Natural killer cell treated with Interleukin-12 subunit alpha and Interleukin-12 subunit beta and Interleukin-15 and Interleukin-18, amount 100 ng/mL, for 72 hours (primary cell): Measurements from ENCODE around the gene STEAP3. TPM values are rescaled to one million over a fixed set of nuclear protein-coding genes. Genes with fewer than 3 reads are reported as not detected.

Experiments
- ATAC-seq, 2 donors: fragments of 150-1000 bp; cut with Tn5 transposase in 1 of 2; sonication (Bioruptor Pico), chemical (Tn5 transposase) in 1 of 2; 2 replicates each; pipeline ENCODE4 v1.10.0; 2021
- DNase-seq: peaks from one replicate; pipeline ENCODE4 v3.0.0; 2022; ENCODE audit warnings: low spot score
- H3K27ac Mint-ChIP-seq, 2 donors: 1 replicate in 1 of 2; 2 replicates in 1 of 2; pipeline ENCODE4 v1.8.0; 2022; ENCODE audit warnings: mixed read lengths in 2 of 2, mild to moderate bottlenecking in 1 of 2, moderate library complexity in 1 of 2
- H3K27me3 Mint-ChIP-seq, 2 donors: 1 replicate in 1 of 2; 2 replicates in 1 of 2; pipeline ENCODE4 v1.8.0; 2022; ENCODE audit warnings: mixed read lengths in 2 of 2
- H3K36me3 Mint-ChIP-seq: one replicate; pipeline ENCODE4 v1.8.0; 2022; ENCODE audit warnings: mixed read lengths
- H3K4me1 Mint-ChIP-seq, 2 donors: 1 replicate in 1 of 2; 2 replicates in 1 of 2; pipeline ENCODE4 v1.8.0; 2022; ENCODE audit warnings: low read depth in 2 of 2, mixed read lengths in 2 of 2, mild to moderate bottlenecking in 1 of 2
- H3K4me3 Mint-ChIP-seq: one replicate; pipeline ENCODE4 v1.8.0; 2022; ENCODE audit warnings: mixed read lengths
- H3K9me3 Mint-ChIP-seq: 2 replicates; pipeline ENCODE4 v1.8.0; 2022; ENCODE audit warnings: mixed read lengths
- total RNA-seq, 2 donors: library from RNA; stranded (reverse); gene quantifications; one replicate each; pipeline ENCODE4 v1.2.3, GENCODE V29; 2022

STEAP3 gene
- total RNA-seq, 2 donors from 2014 or later, result 1.3 to 2.3 TPM

- ATAC-seq (no peak), DNase-seq (no peak)
- Mint-ChIP-seq H3K9me3 (no peaks in the 10 kb centered on the region), H3K27ac (no peak overlapping the region), H3K4me3 (no peak overlapping the region), H3K27me3 (no peaks in the 10 kb centered on the region), H3K4me1 (no peaks in the 10 kb centered on the region), H3K36me3 (no peaks in the 10 kb centered on the region)
Measured at GRCh38 chr2:119304847-119305246, 81.2 kb downstream of the STEAP3 start.

DNA sequence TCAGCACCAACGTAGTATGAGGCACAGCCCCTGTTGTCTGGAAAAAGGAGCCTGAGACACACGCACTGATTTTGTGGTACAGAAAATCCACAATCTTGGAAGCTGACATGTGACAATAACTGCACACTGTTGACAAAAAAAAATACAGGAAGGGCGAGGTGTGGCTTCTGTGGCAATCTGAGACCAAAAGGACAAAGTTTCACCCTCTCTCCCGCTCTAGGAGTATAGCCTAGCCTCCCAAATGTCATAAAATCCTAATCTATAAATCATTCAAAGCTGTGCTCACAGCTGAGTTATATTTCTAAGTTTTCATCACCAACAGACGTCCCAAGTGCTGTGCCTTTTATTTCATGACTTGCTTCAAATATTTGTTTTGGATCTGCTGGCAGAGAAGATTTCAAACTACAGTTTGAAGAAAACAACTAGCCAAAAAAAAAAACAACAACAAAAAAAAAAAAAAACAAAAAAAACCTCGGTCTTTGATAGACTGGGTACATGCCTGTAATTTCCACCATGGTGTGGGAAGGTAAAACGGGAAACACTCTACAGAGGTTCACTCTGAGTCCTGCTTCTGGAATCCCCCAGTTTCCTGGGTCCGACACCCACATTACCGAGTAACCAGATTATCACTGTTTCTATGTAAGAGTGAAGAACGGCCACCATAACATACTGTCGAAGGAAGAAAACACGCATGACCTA is 82.0 kb downstream of the STEAP3 start:
- no peaks in the 10 kb centered on the region for H3K9me3 Mint-ChIP-seq
- H3K27ac Mint-ChIP-seq, result no peak overlapping the region
- DNase-seq (no peak), ATAC-seq (no peak)
- no peak overlapping the region for H3K4me3 Mint-ChIP-seq
- no peaks in the 10 kb centered on the region for H3K4me1 Mint-ChIP-seq
- no peaks in the 10 kb centered on the region for H3K36me3 Mint-ChIP-seq
- H3K27me3 Mint-ChIP-seq, result no peaks in the 10 kb centered on the region

DNA sequence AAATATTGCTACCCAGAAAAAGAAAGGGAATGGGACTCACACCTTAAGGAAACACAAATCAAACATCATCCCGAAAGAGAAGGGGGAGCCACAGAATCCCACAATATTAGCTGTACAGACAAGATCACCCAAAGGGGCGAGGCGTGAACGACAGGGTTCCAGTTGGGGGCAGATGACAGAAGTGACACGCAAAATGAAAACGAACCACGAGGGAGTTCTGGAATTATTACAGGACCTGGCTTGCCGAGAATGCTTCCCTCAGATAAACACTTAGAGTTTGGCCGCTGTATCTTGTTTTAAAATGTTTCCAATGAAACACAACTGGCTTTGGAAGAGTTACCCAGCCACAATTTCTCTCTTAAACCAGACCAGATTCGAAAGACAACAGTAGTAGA is 82.6 kb downstream of the STEAP3 start:
- Mint-ChIP-seq H3K4me3 (no peak overlapping the region), H3K9me3 (no peaks in the 10 kb centered on the region), H3K27me3 (no peaks in the 10 kb centered on the region)

GRCh38 chr2:119307419-119308140 is 83.9 kb downstream of the STEAP3 start:
- Mint-ChIP-seq H3K9me3 (no peaks in the 10 kb centered on the region), H3K4me1 (peaks cover 0 to 5% of the 10 kb centered on the region in 2 donors), H3K36me3 (no peaks in the 10 kb centered on the region), H3K27ac (no peak overlapping the region), H3K4me3 (no peak overlapping the region), H3K27me3 (no peaks in the 10 kb centered on the region)
- DNase-seq, result no peak
- ATAC-seq, result no peak

More for the DNA sequence above, 82.6 kb downstream of the STEAP3 start:
- no peak overlapping the region for H3K27ac Mint-ChIP-seq
- H3K36me3 Mint-ChIP-seq, result no peaks in the 10 kb centered on the region
- ATAC-seq, result no peak
- peaks cover 0 to 4% of the 10 kb centered on the region in 2 donors for H3K4me1 Mint-ChIP-seq
- no peak for DNase-seq

DNA sequence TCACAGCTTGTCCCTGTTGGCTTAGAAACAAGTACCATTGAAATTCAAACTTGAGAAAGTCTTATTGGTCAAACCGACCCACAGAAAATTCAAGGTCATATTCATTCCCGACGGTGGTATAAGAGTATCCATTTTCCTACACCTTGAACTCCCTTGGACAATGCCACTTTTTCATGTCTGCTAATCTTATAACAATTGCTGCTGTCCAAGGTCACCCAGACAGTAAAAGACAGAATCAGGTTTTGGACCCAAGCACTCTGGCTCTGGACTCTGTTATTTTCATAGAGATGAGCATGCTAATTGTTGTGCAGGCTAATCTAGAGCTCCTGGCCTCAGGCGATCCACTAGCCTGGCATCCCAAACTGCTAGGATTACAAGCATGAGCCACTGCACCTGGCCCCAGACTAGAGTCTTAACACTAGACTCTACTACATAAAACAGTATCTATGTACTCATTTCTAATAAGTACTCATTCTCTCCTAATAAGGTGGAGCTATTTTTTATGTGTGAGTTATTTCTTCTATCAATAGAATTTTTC is 85.2 kb downstream of the STEAP3 start:
- no peak overlapping the region for H3K4me3 Mint-ChIP-seq

DNA sequence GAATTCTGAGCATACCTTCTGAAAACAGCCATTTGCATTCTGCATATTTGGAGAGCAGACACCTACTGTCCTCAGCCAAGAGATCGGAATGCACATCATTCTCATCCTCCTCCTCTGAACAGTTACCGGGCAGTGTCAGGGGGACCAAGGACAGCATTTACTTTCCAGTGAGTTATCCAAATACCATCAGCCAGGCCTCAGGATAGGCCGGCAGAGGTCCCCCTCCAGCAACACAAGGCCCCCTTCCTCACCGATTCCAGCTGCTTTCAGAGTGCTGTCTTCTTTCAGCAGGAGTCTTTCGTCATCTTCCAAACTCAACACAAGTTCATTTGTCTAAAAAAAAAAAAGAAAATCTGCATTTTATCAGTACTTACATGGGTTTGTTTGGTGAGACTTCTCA is 87.7 kb downstream of the STEAP3 start:
- Mint-ChIP-seq H3K27ac (no peak overlapping the region), H3K27me3 (no peaks in the 10 kb centered on the region), H3K4me1 (peaks cover 0 to 5% of the 10 kb centered on the region in 2 donors), H3K4me3 (no peak overlapping the region), H3K36me3 (no peaks in the 10 kb centered on the region), H3K9me3 (no peaks in the 10 kb centered on the region)
- ATAC-seq (no peak), DNase-seq (no peak)

More for the DNA sequence above, 85.2 kb downstream of the STEAP3 start:
- Mint-ChIP-seq H3K27ac (no peak overlapping the region), H3K4me1 (peaks cover 0 to 5% of the 10 kb centered on the region in 2 donors), H3K27me3 (no peaks in the 10 kb centered on the region), H3K36me3 (no peaks in the 10 kb centered on the region), H3K9me3 (no peaks in the 10 kb centered on the region)
- DNase-seq, result no peak
- ATAC-seq, result no peak

GRCh38 chr2:119311831-119312230 is 88.2 kb downstream of the STEAP3 start:
- Mint-ChIP-seq H3K27me3 (no peaks in the 10 kb centered on the region), H3K4me1 (peaks cover 0 to 5% of the 10 kb centered on the region in 2 donors), H3K27ac (no peak overlapping the region), H3K36me3 (no peaks in the 10 kb centered on the region), H3K9me3 (no peaks in the 10 kb centered on the region), H3K4me3 (no peak overlapping the region)
- no peak for DNase-seq
- ATAC-seq, result no peak

Other genes with a start within 250 kb of the STEAP3 start
- gene C1QL2, start 65.1 kb upstream of the STEAP3 start, total RNA-seq, result not detected
- 10 to 100 TPM in 1 of 2 donors, 1 to 10 TPM in 1; 6.5 to 10.9 TPM for gene C2orf76, start 143.0 kb downstream of the STEAP3 start, total RNA-seq
- 100 to 1,000 TPM; 161 to 187 TPM for gene DBI, start 143.1 kb downstream of the STEAP3 start, total RNA-seq
- not detected for gene TMEM37, start 208.0 kb downstream of the STEAP3 start, total RNA-seq